Cortex of kidney (tissue), 1 donor: ENCODE results near the gene PLPP4.
A peak's percentile ranks its signal among the peaks of the same experiment; 100 is the strongest.

Experiments
- DNase-seq: peaks from one replicate; lab custom pipeline; 2025; lab: John Stamatoyannopoulos, UW

Gene PLPP4

DNA sequence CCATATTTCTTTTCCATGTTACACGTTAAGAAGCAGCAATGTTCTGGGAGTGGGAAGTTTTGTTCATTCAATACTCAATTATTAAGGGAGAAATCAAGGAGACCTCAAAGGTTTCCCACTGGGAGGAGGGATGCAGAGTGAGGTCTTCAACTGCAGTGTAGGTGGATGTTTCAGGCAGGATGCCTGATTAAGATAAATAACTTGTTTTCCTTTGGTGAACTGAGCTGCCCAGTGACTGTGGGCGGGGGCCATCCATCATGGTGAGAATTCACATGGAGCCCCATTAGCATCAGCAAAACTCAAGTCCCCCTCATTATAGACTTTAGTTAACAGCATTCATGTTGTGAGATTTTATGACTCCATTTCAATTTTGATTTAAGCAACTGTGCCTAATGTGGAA is 121.1 kb downstream of the PLPP4 start:
- no peak for DNase-seq

DNA sequence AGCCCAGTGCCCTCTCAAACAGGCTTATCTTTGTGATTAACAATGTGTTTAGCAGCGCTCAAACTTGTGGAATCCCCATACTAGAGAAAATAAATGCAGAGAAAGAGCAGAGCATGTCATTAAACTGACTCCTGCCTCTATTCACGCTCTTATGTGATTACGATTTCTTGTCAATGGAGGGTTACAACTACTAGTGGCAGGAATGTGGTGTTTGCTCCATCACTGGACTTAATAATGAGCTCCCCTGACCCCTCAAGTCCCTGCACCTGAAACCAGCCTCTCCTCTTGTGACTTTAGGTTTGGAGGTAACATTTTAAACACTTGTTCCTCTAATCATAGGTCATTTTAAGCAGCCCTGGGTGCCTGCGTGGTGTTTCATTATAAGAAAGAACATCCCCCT is 121.9 kb downstream of the PLPP4 start:
- no peak for DNase-seq

DNA sequence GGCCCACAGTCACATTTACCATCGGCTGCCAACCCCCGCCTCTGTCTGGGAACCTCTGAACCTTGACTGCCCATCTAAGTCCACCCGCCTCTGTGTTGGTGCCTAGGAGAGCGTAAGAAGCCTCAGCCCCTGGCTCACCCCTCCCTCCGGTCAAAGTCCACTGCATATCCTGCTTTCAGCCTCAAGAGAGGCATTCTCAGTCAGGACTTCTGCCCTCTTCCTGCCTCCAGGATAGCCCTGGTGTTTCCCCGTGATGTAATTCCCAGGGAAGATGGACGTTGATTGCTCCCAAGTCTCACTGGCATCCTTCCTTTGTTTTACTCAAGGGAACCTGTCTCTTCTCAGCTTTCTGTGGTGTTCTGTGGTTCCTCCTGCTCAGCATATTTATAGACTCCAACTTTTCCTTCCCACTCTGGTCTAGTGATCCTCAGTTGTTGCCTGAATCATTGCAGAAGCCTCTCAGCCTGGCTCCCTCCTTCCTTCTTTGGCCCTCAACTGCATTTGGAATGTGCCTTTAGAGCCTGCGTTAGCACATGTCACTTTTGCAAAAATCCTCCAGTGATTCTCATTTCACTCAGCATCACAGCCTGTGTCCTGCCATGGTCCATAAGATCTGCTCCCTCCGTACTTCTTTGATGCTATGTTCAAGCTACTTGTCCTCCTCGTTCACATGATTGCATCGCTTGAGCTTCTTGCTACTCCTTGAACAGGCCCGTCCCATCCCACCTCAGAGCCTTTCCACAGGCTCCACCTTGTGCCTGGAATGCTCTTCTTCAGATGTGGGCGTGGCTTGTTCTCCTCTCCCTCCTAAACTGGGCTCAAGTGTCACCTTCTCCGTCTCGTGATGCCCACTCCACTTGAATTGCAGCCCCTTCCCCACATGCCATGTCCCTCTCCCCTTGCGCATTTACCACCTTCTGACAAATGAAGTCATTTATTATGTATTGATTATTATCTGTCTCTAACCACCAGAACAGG is 124.2 kb downstream of the PLPP4 start:
- peak; percentile 17 for DNase-seq

DNA sequence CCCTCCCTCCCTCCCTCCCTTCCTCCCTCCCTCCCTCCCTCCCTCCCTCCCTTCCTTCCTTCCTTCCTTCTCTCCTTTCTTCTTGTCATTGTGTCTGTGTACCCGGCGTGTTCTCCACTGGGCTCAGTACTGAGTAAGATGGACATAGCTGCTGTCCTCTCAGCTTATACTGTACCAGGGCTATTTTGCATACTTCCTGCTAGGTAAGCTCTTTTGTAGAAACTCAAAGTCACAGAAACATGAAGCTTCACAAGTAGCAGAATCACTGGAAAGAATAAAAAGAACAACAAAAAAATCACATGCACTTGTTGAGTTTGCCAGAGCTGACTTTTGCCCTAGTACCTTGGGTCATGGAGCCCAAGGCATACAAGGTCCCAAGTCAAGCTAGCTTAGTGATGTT is 125.7 kb downstream of the PLPP4 start:
- DNase-seq = no peak

DNA sequence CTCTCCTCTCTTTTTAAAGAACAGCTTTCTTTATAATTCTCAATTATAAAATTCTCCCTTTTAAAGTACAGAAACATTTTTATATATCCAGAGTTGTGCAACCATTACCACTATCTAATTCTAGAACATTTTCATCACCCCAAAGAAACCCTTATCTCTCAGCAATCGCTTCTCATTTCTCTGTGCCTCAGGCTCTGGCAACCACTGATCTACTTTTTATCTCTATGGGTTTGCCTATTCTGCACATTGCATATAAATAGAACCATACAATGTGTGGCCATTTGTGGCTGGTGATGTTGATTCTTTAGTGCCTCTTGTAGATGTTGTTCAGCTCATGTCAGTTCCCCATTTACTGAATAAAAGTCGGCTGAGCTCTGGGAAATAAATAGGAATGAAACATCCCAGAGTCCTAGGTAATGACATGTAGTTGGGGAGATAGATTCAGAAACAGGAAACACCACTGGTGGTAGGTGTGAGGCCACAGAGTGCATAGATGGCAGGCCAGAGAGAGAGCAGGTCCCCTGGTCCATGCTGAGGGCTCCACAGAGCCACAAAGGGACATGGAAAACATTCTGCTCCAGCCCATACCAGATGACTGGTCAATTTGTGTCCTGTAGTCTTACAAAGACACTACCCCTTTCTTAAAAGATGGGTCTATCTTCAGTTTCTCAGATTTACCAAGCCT is 126.5 kb downstream of the PLPP4 start:
- no peak for DNase-seq

DNA sequence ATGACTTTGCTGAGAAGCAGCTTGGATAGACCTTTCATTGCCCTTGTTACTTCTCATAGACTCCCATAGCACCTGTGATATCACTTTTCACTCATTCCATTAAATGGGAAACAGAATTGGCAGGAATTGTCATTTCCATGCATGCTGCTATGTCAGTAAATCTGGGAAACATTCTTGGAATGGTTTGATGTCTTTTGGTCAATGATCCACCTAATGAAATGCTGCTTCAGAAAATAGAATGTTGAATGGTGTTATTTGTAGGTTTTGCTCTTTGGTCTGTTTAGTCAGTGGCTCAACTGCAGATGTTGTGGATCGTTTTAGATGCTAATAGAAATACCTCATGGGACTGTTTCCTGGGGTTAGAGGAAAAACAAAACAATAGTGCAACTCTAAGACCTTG is 127.8 kb downstream of the PLPP4 start:
- no peak for DNase-seq

DNA sequence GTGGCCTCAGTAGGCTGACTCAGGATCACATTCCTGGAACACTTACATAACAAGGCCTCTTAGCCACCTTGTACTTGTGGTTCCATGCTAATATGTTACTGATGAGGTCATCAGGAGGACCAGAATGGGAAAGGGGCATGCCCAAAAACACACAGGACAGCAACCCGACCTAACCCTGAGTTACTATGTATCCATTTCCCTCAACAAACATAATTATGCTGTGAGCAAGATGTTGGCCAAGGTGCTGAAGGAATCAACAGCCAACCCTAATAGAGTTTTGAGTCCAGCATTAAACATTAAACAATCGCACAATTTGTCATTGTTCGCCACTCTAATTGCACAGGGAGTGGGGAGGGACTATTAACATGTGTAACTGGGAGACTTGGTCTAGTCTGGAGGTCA is 129.4 kb downstream of the PLPP4 start:
- DNase-seq = no peak

DNA sequence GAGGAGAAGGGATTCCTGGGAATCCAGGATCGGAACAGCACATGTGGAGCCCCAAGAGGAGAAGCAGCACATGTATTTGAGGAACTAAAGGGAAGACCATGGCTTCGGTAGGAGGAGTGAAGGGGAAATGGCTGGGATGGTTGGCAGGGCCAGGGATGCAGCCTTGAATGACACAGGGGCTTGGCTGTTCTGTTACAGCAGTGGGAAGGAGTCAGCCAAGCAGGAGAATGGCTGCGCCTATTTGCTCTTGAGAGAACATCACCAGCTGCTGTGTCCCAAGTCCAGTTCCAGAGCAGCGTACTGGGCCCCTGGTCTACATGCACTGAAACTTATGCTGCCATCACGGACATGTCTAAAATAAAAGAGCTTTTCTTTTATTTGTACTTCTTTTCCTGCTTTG is 130.0 kb downstream of the PLPP4 start:
- DNase-seq = no peak

DNA sequence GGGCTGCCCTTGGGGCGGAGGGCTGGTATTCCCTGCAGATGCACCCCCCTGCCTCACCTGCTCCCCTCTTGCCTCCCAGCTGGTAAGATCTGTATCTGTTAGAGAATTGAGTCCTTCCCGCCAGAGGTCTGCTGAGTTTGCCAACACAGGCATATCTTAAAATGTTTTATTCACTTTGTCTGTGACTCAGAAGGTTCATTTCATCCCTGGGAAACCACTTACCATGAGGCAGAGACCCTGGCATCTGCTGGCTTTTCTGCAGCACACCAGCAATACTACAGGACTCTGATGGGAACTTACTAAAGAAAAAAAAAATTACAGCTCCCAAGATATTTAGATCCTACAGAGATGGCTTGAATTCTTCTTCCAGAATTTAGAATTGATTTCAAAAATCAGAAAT is 131.3 kb downstream of the PLPP4 start:
- DNase-seq = no peak

DNA sequence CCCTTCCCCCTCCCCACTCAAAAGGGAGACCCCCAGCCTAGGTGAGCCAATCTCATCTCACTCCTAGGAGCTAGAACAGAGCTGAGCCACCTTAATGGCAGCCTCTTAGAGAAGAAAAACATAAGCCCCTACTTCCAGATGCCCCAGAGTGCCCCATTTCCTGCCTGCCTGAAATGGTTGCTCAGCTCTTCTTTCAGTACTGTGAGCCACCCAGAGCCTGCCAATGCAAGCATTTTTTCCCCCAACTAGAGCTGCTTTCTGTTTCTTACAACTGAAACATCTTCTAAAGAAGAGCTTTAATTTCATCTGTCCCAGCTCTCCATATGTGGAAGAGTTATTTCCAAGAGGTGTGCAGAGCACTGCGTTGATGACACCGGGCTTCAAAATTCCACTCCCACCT is 136.7 kb downstream of the PLPP4 start:
- no peak for DNase-seq

DNA sequence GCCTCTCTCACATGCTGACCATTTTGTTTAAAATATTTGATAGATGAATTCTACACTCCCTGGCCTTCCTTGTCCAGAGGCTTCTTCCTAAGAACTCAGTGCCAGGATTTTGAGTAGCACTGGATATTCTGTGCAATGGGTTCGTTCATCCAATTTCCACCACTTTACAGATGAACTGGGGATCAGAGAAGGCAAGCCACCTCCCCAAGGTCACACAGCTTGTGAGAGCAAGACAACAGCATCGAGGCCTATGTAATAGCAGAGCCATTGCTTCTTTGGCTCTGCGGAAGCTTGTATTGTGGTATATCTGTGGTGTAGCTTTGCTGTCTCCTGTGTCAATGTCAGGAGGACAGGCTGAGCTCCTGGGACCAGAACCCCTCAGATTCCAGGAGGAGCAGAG is 140.9 kb downstream of the PLPP4 start:
- no peak for DNase-seq

DNA sequence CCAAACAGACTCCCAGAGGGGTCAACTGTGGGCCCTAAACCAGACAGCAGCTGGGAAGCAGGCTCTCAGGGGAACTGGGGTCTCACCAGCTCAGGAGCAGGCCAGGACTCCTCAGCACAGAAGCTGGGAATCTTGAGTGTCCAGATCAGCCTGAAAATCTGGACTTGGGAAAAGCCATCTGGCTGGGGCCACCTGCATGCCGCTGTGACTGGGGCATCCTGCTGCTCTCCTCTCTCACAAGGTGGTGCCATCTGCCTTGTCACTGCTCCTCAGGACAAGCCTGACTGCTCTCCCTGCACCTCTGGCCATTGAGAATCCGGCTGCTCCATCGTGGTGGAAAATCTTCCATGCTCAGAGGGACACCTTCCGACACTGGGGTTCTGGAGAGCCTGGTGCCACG is 141.4 kb downstream of the PLPP4 start:
- DNase-seq = no peak

DNA sequence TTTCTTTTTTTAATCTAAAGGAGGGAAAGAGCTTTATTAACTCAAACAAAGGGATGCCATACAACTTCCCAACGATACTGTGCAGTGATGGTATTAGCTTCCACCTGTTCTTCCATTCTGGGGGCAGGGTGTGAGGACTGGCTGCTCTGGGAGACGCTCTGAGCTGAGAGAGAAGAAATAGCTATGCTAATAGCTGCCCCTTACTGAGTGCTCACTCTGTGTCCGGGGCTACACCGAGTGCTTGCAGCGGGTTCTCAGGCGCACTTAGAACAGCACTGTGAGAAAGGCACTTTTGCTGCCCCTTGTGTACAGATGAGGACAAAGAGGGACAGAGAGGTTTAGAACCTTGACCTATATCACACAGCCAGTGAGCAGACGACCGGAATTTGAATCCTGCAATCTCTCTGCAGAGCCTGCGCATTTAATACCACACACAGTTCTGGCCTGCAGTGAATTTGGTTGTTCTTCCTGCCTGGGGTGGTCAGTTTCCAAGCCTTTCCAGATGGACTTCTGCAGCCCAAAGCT is 142.2 kb downstream of the PLPP4 start:
- no peak for DNase-seq

DNA sequence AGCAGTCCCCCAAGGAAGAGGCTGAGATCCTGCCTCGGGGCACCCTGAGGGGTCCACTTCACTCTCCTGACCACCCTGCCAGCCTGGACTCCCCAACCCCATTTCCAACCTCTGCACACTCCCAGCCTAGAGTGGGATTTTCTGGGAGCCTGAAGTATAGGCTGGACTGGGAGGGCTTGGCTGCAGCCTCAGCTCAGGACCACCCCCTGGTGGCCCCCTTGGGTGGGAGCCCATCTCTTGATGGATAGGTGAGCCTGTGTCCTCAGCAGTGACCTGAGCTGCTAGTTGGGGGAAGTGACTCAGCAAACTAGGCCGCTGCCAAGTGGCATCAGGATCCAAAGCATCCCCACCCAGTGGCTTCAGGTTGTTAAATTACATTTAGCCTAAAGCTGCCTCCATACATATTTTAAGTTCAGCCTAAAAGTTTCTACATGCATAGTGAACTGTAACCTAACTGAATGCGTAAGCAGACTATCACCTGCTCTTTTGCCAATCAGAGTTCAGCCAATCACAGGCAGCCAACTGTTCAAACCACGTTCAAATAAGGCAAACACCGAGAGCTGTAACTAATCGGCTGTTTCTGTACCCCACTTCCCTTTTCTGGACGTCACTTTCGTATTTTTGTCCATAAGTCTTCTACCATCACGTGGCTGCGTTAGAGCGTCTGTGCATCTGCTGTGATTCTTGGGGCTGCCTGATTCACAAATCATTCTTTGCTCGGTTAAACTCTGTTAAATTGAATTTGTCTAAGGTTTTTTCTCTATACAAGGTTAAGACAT is 144.0 kb downstream of the PLPP4 start:
- no peak for DNase-seq

DNA sequence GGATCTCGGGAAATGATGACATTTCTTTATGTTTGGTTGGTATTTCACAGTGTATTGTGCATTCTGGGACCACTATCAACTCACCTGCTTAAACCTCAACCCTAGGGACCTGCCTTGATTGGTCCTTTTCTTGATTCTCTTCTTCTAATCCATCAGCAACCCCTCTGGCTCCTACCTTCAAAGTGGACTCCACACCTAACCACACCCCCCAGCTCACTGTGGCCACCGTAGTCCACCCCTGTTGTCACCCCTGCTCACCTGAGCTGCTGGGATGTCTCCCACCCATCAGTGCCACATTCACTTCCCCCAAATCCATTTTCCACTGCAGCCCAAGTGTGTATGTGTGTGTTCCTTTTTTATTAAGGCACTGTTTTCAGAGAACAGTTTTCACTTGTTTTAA is 145.0 kb downstream of the PLPP4 start:
- DNase-seq = no peak

DNA sequence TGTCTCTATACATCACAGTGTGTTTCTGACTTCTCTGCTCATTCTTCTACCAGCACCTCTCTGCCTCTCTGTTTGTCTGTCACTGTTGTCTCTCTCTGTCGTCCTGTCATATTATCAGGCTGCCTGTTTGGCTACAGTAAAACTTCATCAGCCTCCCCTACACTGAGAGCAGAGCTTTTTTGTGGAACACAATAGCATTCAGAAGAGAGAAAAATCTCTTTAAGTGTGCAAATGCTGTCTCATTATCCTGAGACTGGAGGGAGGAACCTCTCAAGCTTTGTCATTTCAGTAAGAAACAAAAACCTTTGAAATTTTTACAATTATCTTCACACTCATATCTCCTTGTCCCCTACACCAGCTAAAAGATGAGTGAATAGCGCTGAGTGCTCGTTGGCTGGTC is 148.4 kb downstream of the PLPP4 start:
- no peak for DNase-seq

DNA sequence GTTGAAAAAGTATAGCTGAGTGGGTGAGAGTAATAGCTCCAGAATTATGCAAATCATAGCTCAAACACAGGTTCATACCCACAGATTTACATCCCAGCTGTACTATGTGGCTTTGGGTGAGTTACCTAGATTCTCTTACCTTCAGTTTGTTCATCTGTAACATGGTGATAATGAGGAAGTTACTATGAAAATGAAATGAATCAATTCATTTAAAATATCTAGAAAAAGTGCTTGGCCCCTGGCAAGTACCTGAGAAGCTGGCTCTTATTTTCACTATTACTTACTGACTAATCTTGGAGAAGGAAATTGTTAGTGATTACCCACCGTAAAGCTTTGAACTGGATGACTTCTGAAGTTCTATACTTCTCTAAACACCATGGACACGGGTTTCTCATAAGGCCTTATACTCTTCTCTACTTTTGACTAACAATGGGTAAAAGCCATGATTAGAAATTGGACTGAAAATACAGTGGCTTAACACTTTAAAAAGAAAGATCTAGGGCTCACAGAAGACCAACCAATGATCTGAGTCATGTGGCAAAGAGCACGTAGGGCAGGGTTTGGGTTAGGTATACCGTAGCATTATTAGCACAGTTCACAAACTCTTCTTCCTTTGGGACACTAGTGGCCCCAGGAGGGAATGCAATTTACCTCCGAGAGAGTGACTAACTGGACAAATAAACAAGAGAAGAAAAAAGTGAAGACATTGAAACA is 149.2 kb downstream of the PLPP4 start:
- DNase-seq = no peak

DNA sequence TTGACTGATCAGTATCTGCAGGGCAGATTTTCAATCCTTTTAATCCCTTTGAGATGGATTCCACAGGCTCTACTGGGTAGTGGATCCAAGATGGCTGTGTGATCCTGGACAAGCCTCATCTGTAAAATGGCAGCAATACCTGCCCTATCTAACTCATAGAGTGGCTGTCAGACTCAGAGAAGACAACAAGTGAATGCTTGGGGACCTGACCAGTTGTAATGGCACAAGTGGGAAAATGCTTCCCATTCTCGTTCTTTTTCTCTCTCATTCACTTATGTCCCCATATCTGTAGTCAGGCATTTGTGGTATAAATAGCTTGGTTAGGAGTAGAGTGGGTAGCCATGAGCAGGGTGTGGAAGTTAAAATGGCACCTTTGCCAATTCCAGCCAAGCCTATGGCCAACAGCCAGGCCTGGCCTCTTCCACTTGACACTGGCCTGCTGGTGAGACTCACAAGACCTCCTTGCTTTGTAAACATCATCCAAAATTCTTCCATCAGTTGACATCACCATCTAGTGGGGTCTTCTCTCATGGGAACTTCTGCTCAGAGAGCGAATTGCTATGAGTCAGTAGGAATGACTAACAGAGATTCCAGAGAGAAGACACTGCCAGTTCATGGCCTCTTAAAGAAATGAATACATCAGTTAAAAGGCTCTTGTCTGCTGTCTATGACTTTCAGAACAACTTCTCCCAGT is 150.1 kb downstream of the PLPP4 start:
- DNase-seq = no peak

DNA sequence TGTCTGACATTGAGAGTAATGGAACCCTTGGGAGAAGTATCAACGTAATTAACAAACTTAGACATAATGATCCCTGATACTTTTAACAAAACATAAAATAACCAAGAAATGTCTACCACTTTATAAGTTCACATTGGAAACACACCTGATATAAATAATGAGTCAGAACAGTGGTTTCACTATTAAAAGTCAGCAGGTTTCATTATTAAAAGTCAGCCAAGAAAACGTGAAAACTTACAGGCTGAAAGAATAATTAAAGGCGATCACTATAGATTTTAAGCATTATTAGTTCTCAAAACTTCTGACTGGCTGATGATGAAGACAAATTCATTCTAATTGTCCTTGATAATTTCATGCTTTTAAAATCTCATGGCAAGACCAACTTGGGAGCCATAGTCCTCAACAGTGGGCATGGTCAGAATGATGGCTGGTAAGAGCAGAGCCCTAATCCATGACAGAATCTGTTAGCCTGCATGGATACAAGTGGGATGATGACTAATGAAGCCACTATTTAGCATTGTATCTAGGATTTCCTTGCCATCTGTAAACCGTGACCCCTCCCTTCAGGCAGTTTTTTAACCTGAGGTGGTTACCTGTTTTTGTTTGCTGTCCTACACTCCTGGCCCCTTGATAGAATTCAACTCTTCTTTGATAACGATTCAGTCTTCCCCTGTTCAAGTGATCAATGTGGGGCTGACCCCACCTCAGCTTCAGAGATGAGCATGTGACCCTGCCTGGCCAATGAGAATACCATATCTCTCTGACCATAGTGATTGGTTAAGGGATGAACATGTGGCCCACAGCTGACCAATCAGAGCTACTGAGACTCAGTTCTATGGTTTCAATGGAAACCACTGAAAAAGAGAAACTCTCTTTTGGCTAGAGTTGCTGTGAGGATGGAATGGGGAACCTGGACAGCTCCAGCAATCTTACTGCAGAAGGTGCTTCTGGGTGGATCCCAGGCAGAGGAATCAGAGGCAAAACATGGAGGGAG is 151.0 kb downstream of the PLPP4 start:
- no peak for DNase-seq

DNA sequence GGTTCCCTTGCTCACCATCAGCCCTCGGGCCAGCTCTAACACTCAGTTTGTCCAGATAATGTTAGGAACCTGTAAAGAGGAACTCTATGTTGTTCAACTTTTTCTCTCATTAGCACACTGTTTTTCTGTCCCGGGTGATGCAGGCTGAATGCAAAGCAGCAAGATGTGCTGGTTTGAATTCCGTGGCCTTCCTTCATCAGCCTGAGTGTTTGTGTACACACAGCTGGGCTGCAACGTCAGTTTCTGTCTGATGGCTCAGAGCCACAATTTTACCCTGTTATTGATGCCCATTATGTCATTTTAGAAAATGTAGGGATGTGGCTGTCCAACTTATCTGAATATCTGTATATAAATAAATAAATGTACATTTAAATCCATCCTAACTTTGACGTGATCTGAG is 152.0 kb downstream of the PLPP4 start:
- no peak for DNase-seq
